HCT116 (cell line): Measurements from ENCODE around the gene TEX19. TPM values are rescaled to one million over a fixed set of nuclear protein-coding genes. Genes with fewer than 3 reads are reported as not detected.

ENCODE experiments used
- ATAC-seq: fragments of 200-7000 bp; cut with Tn5 transposase; 2 replicates; pipeline ENCODE4 v1.9.1; 2020; ENCODE audit warnings: mild to moderate bottlenecking, moderate library complexity
- BruUV-seq: library from RNA; stranded (reverse); fragments of 400-500 nt; replicated peaks from 2 replicates; lab custom pipeline; 2021; lab: Mats Ljungman, UMichigan
- CTCF ChIA-PET: fragments of 300-600 bp; sonication (Branson Sonifier 250); formaldehyde crosslinking; loops from one replicate; lab custom pipeline; 2021; ENCODE audit warnings: antibody characterized with exemption; lab: Charles Lee
- POLR2A ChIA-PET: fragments of 300-600, 350-600 bp; sonication (Branson Sonifier 250); formaldehyde crosslinking; loops from one replicate; lab custom pipeline; 2021; ENCODE audit warnings: antibody characterized with exemption; lab: Charles Lee
- RAD21 ChIA-PET, 2 experiments: fragments of 300-600 bp; sonication (Branson Sonifier 250); formaldehyde crosslinking; loops; one replicate each; lab custom pipeline; 2023; ENCODE audit warnings: low total read pairs in 2 of 2; ENCODE audit not compliant: uncharacterized antibody in 2 of 2, unreplicated experiment in 2 of 2, low non-redundant PET in 1 of 2; lab: Charles Lee
- DNase-seq: peaks from one replicate; pipeline ENCODE4 v3.0.0-alpha.2; 2010; ENCODE audit warnings: low read depth, low spot score
- H2AFZ ChIP-seq: fragments of 200-600 bp; shearing (Covaris generic), sonication (generic); 2 replicates; pipeline ENCODE4 v1.6.1; 2017; ENCODE audit warnings: low read depth, mixed run types, mixed read lengths, antibody characterized with exemption, low read length; ENCODE audit not compliant: poor library complexity, severe bottlenecking
- H3K27ac ChIP-seq: 2 replicates; pipeline ENCODE4 v1.5.1; 2012; ENCODE audit warnings: low read depth, low read length
- H3K27me3 ChIP-seq: fragments of 200-600 bp; sonication (generic); 2 replicates; pipeline ENCODE4 v1.6.1; 2016; ENCODE audit warnings: mixed run types, low read length, mixed read lengths; ENCODE audit not compliant: insufficient read depth
- H3K36me3 ChIP-seq, 2 experiments: fragments of 200-500 bp in 1 of 2; fragments of 200-600 bp in 1 of 2; sonication (Bioruptor generic) in 1 of 2; sonication (generic) in 1 of 2; 2 replicates each; pipeline versions ENCODE4 v1.5.1 to v1.6.1; 2014 to 2016; ENCODE audit warnings: low read length in 2 of 2, inconsistent platforms in 1 of 2, mixed read lengths in 1 of 2, mixed run types in 1 of 2; ENCODE audit not compliant: insufficient read depth in 2 of 2, control insufficient read depth in 1 of 2
- H3K4me1 ChIP-seq, 2 experiments: fragments of 200-600 bp in 1 of 2; sonication (generic) in 1 of 2; 2 replicates each; pipeline versions ENCODE4 v1.5.1 to v1.6.1; 2012 to 2017; ENCODE audit warnings: low read length in 2 of 2, inconsistent platforms in 1 of 2, mild to moderate bottlenecking in 1 of 2, mixed read lengths in 1 of 2, mixed run types in 1 of 2, moderate library complexity in 1 of 2; ENCODE audit not compliant: insufficient read depth in 2 of 2, control insufficient read depth in 1 of 2
- H3K4me2 ChIP-seq: fragments of 200-600 bp; sonication (generic); 2 replicates; pipeline ENCODE4 v1.6.1; 2017; ENCODE audit warnings: mixed run types, low read length, mixed read lengths
- H3K4me3 ChIP-seq, 2 experiments: fragments of 200-600 bp in 1 of 2; sonication (generic) in 1 of 2; replicated peaks in 1 of 2; 2 replicates each; pipeline ENCODE4 v1.5.1; 2011 to 2016; ENCODE audit warnings: low read length in 2 of 2, control low read depth in 1 of 2, low read depth in 1 of 2, mild to moderate bottlenecking in 1 of 2, mixed read lengths in 1 of 2, mixed run types in 1 of 2
- H3K79me2 ChIP-seq: fragments of 200-600 bp; sonication (generic); 2 replicates; pipeline ENCODE4 v1.6.1; 2017; ENCODE audit warnings: mild to moderate bottlenecking, mixed run types, low read length, moderate library complexity, mixed read lengths; ENCODE audit not compliant: insufficient read depth
- H3K9ac ChIP-seq: fragments of 200-600 bp; sonication (generic); 2 replicates; pipeline ENCODE4 v1.6.1; 2016; ENCODE audit warnings: low read length, mixed read lengths
- H3K9me2 ChIP-seq: fragments of 200-600 bp; sonication (generic), shearing (Covaris generic); 2 replicates; pipeline ENCODE4 v1.6.1; 2017; ENCODE audit warnings: mixed run types, mild to moderate bottlenecking, moderate library complexity; ENCODE audit not compliant: insufficient read depth
- H3K9me3 ChIP-seq, 2 experiments: fragments of 200-500 bp in 1 of 2; fragments of 200-600 bp in 1 of 2; sonication (Bioruptor generic) in 1 of 2; sonication (generic) in 1 of 2; 2 replicates each; pipeline ENCODE4 v1.6.1; 2014 to 2017; ENCODE audit warnings: low read length in 2 of 2, mixed read lengths in 2 of 2, inconsistent platforms in 1 of 2, low read depth in 1 of 2, mild to moderate bottlenecking in 1 of 2, mixed run types in 1 of 2, moderate library complexity in 1 of 2; ENCODE audit not compliant: control insufficient read depth in 1 of 2, insufficient read depth in 1 of 2
- H4K20me1 ChIP-seq: fragments of 200-600 bp; sonication (generic), shearing (Covaris generic); 2 replicates; pipeline ENCODE4 v1.6.1; 2017; ENCODE audit warnings: mixed run types, mild to moderate bottlenecking, moderate library complexity; ENCODE audit not compliant: insufficient read depth
- ATF3 ChIP-seq: IDR thresholded peaks from 2 replicates; pipeline ENCODE4 v1.6.1; 2012
- CTCF ChIP-seq, 3 experiments: fragments of 200-600 bp in 1 of 3; sonication (generic) in 1 of 3; IDR thresholded peaks in 2 of 3; conservative IDR thresholded peaks in 1 of 3; 2 replicates each; pipeline ENCODE4 v1.5.1; 2012 to 2017; ENCODE audit warnings: low read depth in 2 of 3, low read length in 2 of 3, antibody characterized with exemption in 1 of 3, borderline replicate concordance in 1 of 3, control low read depth in 1 of 3, mild to moderate bottlenecking in 1 of 3, mixed read lengths in 1 of 3, mixed run types in 1 of 3, moderate library complexity in 1 of 3; ENCODE audit not compliant: insufficient read depth in 1 of 3
- ELF1 ChIP-seq: IDR thresholded peaks from 2 replicates; pipeline ENCODE4 v1.6.1; 2012; ENCODE audit warnings: low read depth, borderline replicate concordance
- POLR2A ChIP-seq: IDR thresholded peaks from 2 replicates; pipeline ENCODE4 v1.7.0; 2011; ENCODE audit warnings: borderline replicate concordance; ENCODE audit not compliant: insufficient read depth, insufficient read length; ENCODE audit errors: extremely low read depth
- POLR2AphosphoS5 ChIP-seq: IDR thresholded peaks from 2 replicates; pipeline ENCODE4 v1.6.1; 2011; ENCODE audit warnings: mild to moderate bottlenecking, low read depth, low read length, moderate library complexity
- REST ChIP-seq: IDR thresholded peaks from 2 replicates; pipeline ENCODE4 v1.6.1; 2012; ENCODE audit warnings: low read depth
- SRF ChIP-seq: IDR thresholded peaks from 2 replicates; pipeline ENCODE4 v1.6.1; 2012; ENCODE audit warnings: low read depth
- TCF7L2 ChIP-seq: IDR thresholded peaks from 2 replicates; pipeline ENCODE4 v1.7.0; 2011; ENCODE audit warnings: borderline replicate concordance, inconsistent platforms; ENCODE audit not compliant: insufficient read depth, insufficient read length; ENCODE audit errors: extremely low read depth
- YY1 ChIP-seq: IDR thresholded peaks from 2 replicates; pipeline ENCODE4 v1.6.1; 2011; ENCODE audit warnings: low read length, low read depth, moderate library complexity, mild to moderate bottlenecking; ENCODE audit not compliant: insufficient replicate concordance; ENCODE audit errors: extremely low read depth
- intact Hi-C: fragments of 100-400 bp; cut with micrococcal nuclease; formaldehyde crosslinking; loops from 2 replicates; pipeline ENCODE4 v1.10.0; 2022
- total RNA-seq: library from RNA; stranded (reverse); gene quantifications from one replicate; pipeline ENCODE4 v1.2.1, GENCODE V29; 2021; ENCODE audit not compliant: unreplicated experiment

Gene TEX19
- total RNA-seq, 1 experiment from 2014 or later: 2.1 TPM

GRCh38 chr17:82343560-82343959 lies 15.5 kb upstream of the TEX19 start:
- DNase-seq (no peak), ATAC-seq (no peak)
- no peaks in the 10 kb centered on the region for H3K9me3 ChIP-seq
- BruUV-seq: no TSS peak
- no peaks in the 10 kb centered on the region for H3K27me3 ChIP-seq
- no peak overlapping the region for H3K27ac ChIP-seq
- no peak overlapping the region for H3K4me2 ChIP-seq
- CTCF ChIA-PET: interaction anchor here (0.7 to 1.5 kb wide), 2 partner anchors 9 to 313 kb away, joined by 3 read pairs; partner anchors contain the start of gene RAC3
- intact Hi-C loops: no loop called here
- no peaks in the 10 kb centered on the region for H3K79me2 ChIP-seq
- no peak overlapping the region for H3K9ac ChIP-seq
- H2AFZ ChIP-seq: no peak overlapping the region
- no peak overlapping the region for H3K4me3 ChIP-seq
- TF ChIP-seq POLR2AphosphoS5 (no peak), ATF3 (no peak), POLR2A (no peak), SRF (no peak), TCF7L2 (no peak)
- RAD21 ChIA-PET: interaction anchor here in 1 of 2 experiments (0.7 kb wide), 1 partner anchor 73 kb away, joined by 4 read pairs; no protein-coding TSS in a partner anchor
- no peaks in the 10 kb centered on the region for H3K9me2 ChIP-seq
- H3K4me1 ChIP-seq: peaks cover 14 to 32% of the 10 kb centered on the region in 2 experiments
- H4K20me1 ChIP-seq: no peaks in the 10 kb centered on the region
- POLR2A ChIA-PET: interaction anchor here (0.7 kb wide), 1 partner anchor 48 kb away, joined by 3 read pairs; no protein-coding TSS in a partner anchor
- H3K36me3 ChIP-seq: no peaks in the 10 kb centered on the region

- POLR2A ChIA-PET: interaction anchor here (0.7 kb wide), 1 partner anchor 48 kb away, joined by 3 read pairs; no protein-coding TSS in a partner anchor
- Histone ChIP-seq H3K9ac (no peak overlapping the region), H3K79me2 (no peaks in the 10 kb centered on the region), H3K9me2 (no peaks in the 10 kb centered on the region), H2AFZ (no peak overlapping the region), H3K9me3 (no peaks in the 10 kb centered on the region), H3K4me1 (peaks cover 8 to 25% of the 10 kb centered on the region in 2 experiments), H3K36me3 (no peaks in the 10 kb centered on the region), H4K20me1 (no peaks in the 10 kb centered on the region), H3K27ac (no peak overlapping the region), H3K27me3 (no peaks in the 10 kb centered on the region), H3K4me3 (no peak overlapping the region), H3K4me2 (no peak overlapping the region)
- intact Hi-C loops: no loop called here
- CTCF ChIA-PET: interaction anchor here (1.5 kb wide), 1 partner anchor 313 kb away, joined by 3 read pairs; the partner anchor contains the start of gene RAC3
- BruUV-seq: no TSS peak
- RAD21 ChIA-PET: interaction anchor here in 1 of 2 experiments (0.7 kb wide), 1 partner anchor 72 kb away, joined by 4 read pairs; no protein-coding TSS in a partner anchor
- DNase-seq (no peak), ATAC-seq (no peak)
- TF ChIP-seq ELF1 (no peak), REST (no peak), YY1 (no peak), CTCF (IDR thresholded peaks at IDR 0.05 in 2 of 3, conservative IDR thresholded peaks at IDR 0.05 in 1 of 3; ENCODE audit: borderline replicate concordance in 1 of 3, insufficient read depth in 1 of 3, low read depth in 2 of 3, low read length in 2 of 3) (no peak)
Measured at GRCh38 chr17:82344175-82344907, 14.7 kb upstream of the TEX19 start.
